NCI-H128 (cell line): Measurements from ENCODE around the gene PLXNB2.
"Not testable (repeated sequence)": the region's sequence is repeated elsewhere in the genome, so short reads cannot be mapped to it uniquely, and the experiment has no call there.

Experiments
- DNase-seq: peaks from one replicate; lab custom pipeline; 2025; ENCODE audit not compliant: unreplicated experiment; lab: John Stamatoyannopoulos, UW

Gene PLXNB2

GRCh38 chr22:50281384-50281760, 26.1 kb downstream of the PLXNB2 start:
- DNase-seq = no peak

GRCh38 chr22:50280708-50281383, 26.6 kb downstream of the PLXNB2 start:
- no peak for DNase-seq

- no peak for DNase-seq
These were observed 27.3 kb downstream of the PLXNB2 start for GRCh38 chr22:50280022-50280707.

- DNase-seq = no peak
These were observed 28.4 kb downstream of the PLXNB2 start for GRCh38 chr22:50278956-50279619.

GRCh38 chr22:50278461-50278860, 29.0 kb downstream of the PLXNB2 start:
- no peak for DNase-seq

- DNase-seq = no peak
These were observed 29.7 kb downstream of the PLXNB2 start for GRCh38 chr22:50277761-50278160.

GRCh38 chr22:50276143-50276542, 31.3 kb downstream of the PLXNB2 start:
- no peak for DNase-seq

GRCh38 chr22:50275181-50276055, 32.0 kb downstream of the PLXNB2 start:
- no peak for DNase-seq

GRCh38 chr22:50274771-50275170, 32.7 kb downstream of the PLXNB2 start:
- DNase-seq = no peak

GRCh38 chr22:50274311-50274710, 33.1 kb downstream of the PLXNB2 start:
- DNase-seq = no peak

- DNase-seq = not testable (repeated sequence)
These were observed 33.7 kb downstream of the PLXNB2 start for GRCh38 chr22:50273781-50274180.

GRCh38 chr22:50273352-50273751, 34.1 kb downstream of the PLXNB2 start:
- not testable (repeated sequence) for DNase-seq

- no peak for DNase-seq
These were observed 35.2 kb downstream of the PLXNB2 start for GRCh38 chr22:50272044-50272802.

GRCh38 chr22:50271519-50271970, 35.9 kb downstream of the PLXNB2 start:
- DNase-seq = peak; percentile 24

GRCh38 chr22:50270666-50271394, 36.6 kb downstream of the PLXNB2 start:
- no peak for DNase-seq

GRCh38 chr22:50269970-50270665, 37.3 kb downstream of the PLXNB2 start, which contains the start of gene MAPK11:
Gene MAPK11, minus strand, starts transcription at chr22:50270380. Its CDS starts 88 bp downstream, at chr22:50270292.
- DNase-seq = no peak

GRCh38 chr22:50269573-50269969, 37.9 kb downstream of the PLXNB2 start:
- DNase-seq = no peak

GRCh38 chr22:50268655-50269113, 38.8 kb downstream of the PLXNB2 start:
- no peak for DNase-seq
